Karpas-422 (cell line): ENCODE results near the gene TNRC6B. TPM values are rescaled to one million over a fixed set of nuclear protein-coding genes. Genes with fewer than 3 reads are reported as not detected.

ENCODE experiments used
- DNase-seq: peaks from one replicate; pipeline ENCODE4 v3.0.0-alpha.2; 2015
- H2AFZ ChIP-seq: fragments of 200-600 bp; sonication (generic); 2 replicates; pipeline ENCODE4 v1.6.1; 2014; ENCODE audit warnings: antibody characterized with exemption, low read length, mixed read lengths
- H3K27ac ChIP-seq: fragments of 200-600 bp; sonication (generic); 2 replicates; pipeline ENCODE4 v1.5.1; 2014; ENCODE audit warnings: mild to moderate bottlenecking, low read length, moderate library complexity
- H3K27me3 ChIP-seq: fragments of 200-600 bp; sonication (generic); 2 replicates; pipeline ENCODE4 v1.6.1; 2014; ENCODE audit warnings: low read length, mixed read lengths
- H3K36me3 ChIP-seq: fragments of 200-600 bp; sonication (generic); 2 replicates; pipeline ENCODE4 v1.6.1; 2014; ENCODE audit warnings: low read length, mixed read lengths; ENCODE audit not compliant: insufficient read depth
- H3K4me1 ChIP-seq: fragments of 200-600 bp; sonication (generic); 2 replicates; pipeline ENCODE4 v1.6.1; 2014; ENCODE audit warnings: mild to moderate bottlenecking, low read length, mixed read lengths
- H3K4me2 ChIP-seq: fragments of 200-600 bp; sonication (generic); 2 replicates; pipeline ENCODE4 v1.6.1; 2014; ENCODE audit warnings: low read length, low read depth, mild to moderate bottlenecking; ENCODE audit not compliant: poor library complexity, severe bottlenecking
- H3K4me3 ChIP-seq: fragments of 200-600 bp; sonication (generic); 2 replicates; pipeline ENCODE4 v1.5.1; 2014; ENCODE audit warnings: mild to moderate bottlenecking, antibody characterized with exemption, low read length, mixed read lengths
- H3K79me2 ChIP-seq: fragments of 200-600 bp; sonication (generic); 2 replicates; pipeline ENCODE4 v1.6.1; 2014; ENCODE audit warnings: mild to moderate bottlenecking, low read length, mixed read lengths
- H3K9ac ChIP-seq: fragments of 200-600 bp; sonication (generic); 2 replicates; pipeline ENCODE4 v1.6.0; 2014; ENCODE audit warnings: low read length
- H3K9me2 ChIP-seq: fragments of 200-600 bp; sonication (generic), shearing (Covaris generic); replicated peaks from 2 replicates; pipeline ENCODE4 v1.6.0; 2014; ENCODE audit warnings: mild to moderate bottlenecking, low read length, moderate library complexity; ENCODE audit not compliant: insufficient read depth
- H3K9me3 ChIP-seq: fragments of 300-700, 200-600 bp; sonication (generic); 2 replicates; pipeline ENCODE4 v1.6.1; 2014; ENCODE audit warnings: low read length, mixed read lengths
- H4K20me1 ChIP-seq: fragments of 200-600 bp; sonication (generic); 2 replicates; pipeline ENCODE4 v1.6.1; 2014; ENCODE audit warnings: mild to moderate bottlenecking, antibody characterized with exemption, low read length, low read depth; ENCODE audit not compliant: insufficient read depth
- total RNA-seq: library from RNA; depleted of rRNA; stranded (reverse); fragments of >200 nt; shearing (Covaris generic); gene quantifications from 2 replicates; pipeline ENCODE4 v1.2.3, GENCODE V29; 2014; ENCODE audit warnings: low replicate concordance

TNRC6B gene
- total RNA-seq, 1 experiment from 2014 or later = 32.0 TPM

DNA sequence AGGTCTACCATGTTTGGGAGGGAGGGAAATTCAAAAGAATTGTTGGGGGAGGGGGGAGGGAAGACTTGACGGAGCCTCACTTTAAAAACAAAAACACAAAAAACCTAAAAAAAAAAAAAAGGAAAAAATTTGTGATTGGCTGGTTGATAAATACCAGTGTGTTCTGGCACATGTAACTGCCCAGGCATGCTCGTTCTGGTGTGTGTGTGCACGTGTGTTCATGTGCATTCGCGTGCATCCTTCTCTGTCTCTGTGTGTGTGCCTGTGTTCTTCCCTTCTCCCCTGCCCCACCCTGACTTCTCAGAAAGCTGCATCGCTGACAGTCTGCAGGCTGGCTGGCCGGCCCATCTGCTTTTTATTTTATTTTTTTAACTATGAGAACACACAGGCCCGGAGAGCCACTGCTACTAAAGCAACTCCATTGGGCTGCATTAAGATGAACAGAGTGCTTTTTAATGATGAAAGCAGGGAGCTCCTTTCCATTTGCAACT lies 146.0 kb downstream of the TNRC6B start:
- Histone ChIP-seq H3K79me2 (no peaks in the 10 kb centered on the region; the same call in 1 of the 2 replicates), H4K20me1 (no peaks in the 10 kb centered on the region), H3K9me2 (no peaks in the 10 kb centered on the region), H3K4me3 (no peak overlapping the region), H3K4me2 (no peak overlapping the region), H3K27ac (no peak overlapping the region), H3K9me3 (no peaks in the 10 kb centered on the region), H3K27me3 (no peaks in the 10 kb centered on the region), H3K4me1 (no peaks in the 10 kb centered on the region), H3K36me3 (peaks cover 8% of the 10 kb centered on the region; the same call in 1 of the 2 replicates), H3K9ac (no peak overlapping the region), H2AFZ (no peak overlapping the region)
- no peak for DNase-seq

DNA sequence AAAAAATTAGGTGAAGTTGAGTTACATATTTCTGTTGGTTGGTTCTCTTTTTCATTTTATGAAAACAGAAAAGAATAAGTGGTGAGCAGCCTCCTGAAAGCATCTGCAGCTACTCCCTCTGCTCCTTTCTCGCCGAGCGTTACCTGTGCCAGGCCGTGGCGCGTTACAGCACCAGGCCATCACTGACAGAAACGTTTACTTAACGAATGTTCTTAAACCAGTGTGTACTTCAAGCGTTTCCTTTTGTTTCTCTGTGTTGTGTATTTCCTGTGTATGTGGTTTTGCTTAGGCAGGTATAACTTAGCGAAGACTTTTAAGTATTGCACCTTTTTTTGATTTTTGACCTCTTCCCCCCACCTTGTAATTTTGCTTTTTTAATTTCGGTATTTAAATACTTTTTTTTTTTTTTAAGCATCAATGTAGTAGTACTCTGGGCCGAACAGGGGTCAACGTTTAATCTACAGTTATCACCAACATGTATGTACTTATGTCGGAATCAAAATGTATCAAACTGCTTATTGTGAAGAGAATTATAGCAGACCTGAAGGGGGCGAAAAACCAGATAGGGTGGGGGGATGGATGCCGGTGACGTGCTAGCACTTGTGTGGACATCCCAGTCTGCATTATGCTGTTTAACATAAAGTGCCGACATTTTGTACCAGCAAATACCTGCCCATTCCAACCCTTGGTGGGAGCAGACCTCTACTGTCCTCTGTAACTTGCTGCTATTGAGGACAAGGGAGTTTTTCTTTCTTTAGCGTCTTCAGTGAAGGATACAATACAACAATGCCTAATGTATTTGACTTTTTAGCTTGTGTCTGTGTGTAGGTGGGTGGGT lies 147.0 kb downstream of the TNRC6B start:
- Histone ChIP-seq H2AFZ (no peak overlapping the region), H3K79me2 (no peaks in the 10 kb centered on the region; the same call in 1 of the 2 replicates), H3K27me3 (no peaks in the 10 kb centered on the region), H3K4me2 (no peak overlapping the region), H3K9me3 (no peaks in the 10 kb centered on the region), H3K9ac (no peak overlapping the region), H3K9me2 (no peaks in the 10 kb centered on the region), H3K36me3 (peaks cover 13% of the 10 kb centered on the region; the same call in 1 of the 2 replicates), H3K27ac (no peak overlapping the region), H3K4me3 (no peak overlapping the region), H4K20me1 (no peaks in the 10 kb centered on the region), H3K4me1 (no peaks in the 10 kb centered on the region)
- DNase-seq = no peak

DNA sequence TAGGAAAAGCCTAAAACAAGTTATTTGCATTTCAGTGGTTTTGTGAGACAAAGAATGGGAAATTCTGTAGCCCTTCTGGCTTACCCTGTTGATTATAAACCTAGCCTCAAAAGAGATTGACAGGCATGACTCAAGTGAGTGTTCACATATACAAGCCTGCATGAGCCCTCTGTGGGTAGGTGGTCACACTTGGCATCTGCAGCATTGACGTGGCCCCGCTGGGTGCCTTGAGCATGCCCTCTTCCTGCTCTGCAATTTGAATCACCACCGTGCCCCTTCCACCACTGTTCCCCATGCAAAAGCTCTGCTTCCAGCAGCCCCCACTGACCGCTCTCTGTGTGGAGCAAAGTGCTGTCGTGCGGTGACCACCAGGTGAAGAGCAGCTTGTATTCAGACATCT lies 147.6 kb downstream of the TNRC6B start:
- Histone ChIP-seq H3K36me3 (peaks cover 16% of the 10 kb centered on the region; the same call in 1 of the 2 replicates), H3K4me3 (no peak overlapping the region)

DNA sequence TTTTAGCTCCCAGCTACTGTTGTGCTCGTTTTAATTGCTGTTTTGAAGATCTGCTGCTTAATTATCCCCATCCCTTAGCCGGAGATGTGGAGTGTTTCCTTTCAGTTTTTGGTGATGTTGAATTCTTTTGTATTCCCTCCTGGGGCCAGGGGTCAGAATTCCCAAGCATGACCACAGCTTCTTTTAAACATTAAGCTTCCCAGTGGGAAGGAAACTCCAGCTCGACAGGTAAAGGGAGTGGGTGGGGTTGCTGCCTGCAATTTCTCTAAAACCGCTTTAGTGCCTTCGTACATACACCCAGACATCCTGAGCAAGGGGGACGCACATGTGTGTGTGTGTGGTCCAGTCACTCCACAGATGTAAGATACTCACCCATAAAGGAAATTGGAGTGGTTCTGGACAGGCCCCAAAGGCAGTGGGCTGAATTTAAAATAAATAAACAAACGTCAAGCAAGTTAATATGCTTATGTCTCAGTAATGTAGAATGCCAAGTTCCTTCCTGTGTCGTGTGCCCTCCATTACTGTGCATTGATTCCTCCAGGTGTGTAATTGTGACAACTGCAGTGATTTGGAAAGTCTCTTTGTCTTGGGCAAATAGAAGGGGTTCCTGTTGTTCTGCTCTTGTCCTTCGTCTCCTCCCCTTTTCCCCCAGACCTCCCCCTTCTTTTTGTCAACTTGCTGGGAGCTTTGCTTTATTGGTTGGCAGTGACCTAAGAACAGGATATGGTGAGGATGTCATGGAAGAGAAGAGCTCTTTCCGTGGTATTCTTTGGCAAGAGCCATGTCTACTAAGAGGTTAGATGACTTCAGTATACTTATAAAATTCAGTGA lies 149.4 kb downstream of the TNRC6B start:
- Histone ChIP-seq H4K20me1 (no peaks in the 10 kb centered on the region), H3K4me3 (no peak overlapping the region), H3K79me2 (no peaks in the 10 kb centered on the region; the same call in 1 of the 2 replicates), H3K4me1 (no peaks in the 10 kb centered on the region; the same call in 1 of the 2 replicates), H3K27me3 (no peaks in the 10 kb centered on the region), H3K9me2 (no peaks in the 10 kb centered on the region), H2AFZ (no peak overlapping the region), H3K27ac (no peak overlapping the region), H3K9ac (no peak overlapping the region), H3K4me2 (no peak overlapping the region), H3K36me3 (peaks cover 8% of the 10 kb centered on the region; the same call in 1 of the 2 replicates), H3K9me3 (no peaks in the 10 kb centered on the region)
- no peak for DNase-seq

More for the DNA sequence above, 147.6 kb downstream of the TNRC6B start:
- H3K27me3 ChIP-seq = no peaks in the 10 kb centered on the region
- no peaks in the 10 kb centered on the region for H4K20me1 ChIP-seq
- DNase-seq = no peak
- no peak overlapping the region for H3K27ac ChIP-seq
- H3K4me1 ChIP-seq = no peaks in the 10 kb centered on the region
- H3K79me2 ChIP-seq = no peaks in the 10 kb centered on the region; the same call in 1 of the 2 replicates
- H3K4me2 ChIP-seq = no peak overlapping the region
- no peaks in the 10 kb centered on the region for H3K9me3 ChIP-seq
- H3K9ac ChIP-seq = no peak overlapping the region
- no peaks in the 10 kb centered on the region for H3K9me2 ChIP-seq
- no peak overlapping the region for H2AFZ ChIP-seq

DNA sequence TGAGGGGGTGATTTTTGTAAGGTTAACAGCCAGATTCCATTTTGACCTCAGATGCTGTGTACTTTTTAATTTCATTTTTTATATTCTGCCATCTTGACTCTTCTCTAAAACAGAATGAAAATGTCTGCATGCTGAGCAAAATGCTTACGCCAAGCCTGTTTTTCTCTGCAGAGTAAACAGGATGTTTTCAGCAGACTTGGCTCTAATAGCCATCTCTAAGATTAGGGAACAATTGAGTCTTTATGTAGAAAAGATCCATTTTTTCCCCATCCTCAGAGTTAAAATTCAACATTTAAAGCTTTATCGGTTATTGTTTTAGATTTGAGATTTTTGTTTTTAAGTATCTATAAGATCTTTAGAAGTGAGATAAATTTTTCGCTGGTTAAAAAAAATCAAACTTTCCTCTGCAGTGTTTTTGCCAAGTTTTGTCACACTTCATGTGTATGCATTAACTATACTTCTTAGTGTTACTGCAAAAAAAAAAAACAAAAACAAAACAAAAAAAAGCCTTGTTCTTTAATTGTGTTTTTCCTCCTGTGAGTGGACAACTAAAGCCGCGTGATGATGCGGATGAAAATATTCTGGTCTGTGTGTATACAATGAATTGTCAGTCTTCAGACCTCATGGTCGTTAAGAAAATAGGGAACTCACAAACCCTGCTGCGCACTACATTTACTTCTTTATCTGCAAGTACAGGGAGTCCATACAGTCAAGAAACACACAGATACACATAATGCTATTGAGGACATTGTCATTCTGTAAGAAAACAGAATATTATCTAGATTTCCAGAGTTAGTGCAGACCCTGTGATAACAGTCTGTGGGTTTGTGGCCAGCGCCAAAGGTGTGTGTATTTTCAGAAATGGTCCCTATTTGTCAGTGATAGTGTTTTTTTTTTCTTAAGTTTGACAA lies 151.1 kb downstream of the TNRC6B start:
- Histone ChIP-seq H4K20me1 (no peaks in the 10 kb centered on the region), H3K9ac (no peak overlapping the region), H3K9me3 (no peaks in the 10 kb centered on the region), H3K4me3 (no peak overlapping the region), H3K27ac (no peak overlapping the region), H3K27me3 (no peaks in the 10 kb centered on the region), H2AFZ (no peak overlapping the region), H3K79me2 (no peaks in the 10 kb centered on the region; the same call in 1 of the 2 replicates), H3K36me3 (peaks cover 8% of the 10 kb centered on the region; the same call in 1 of the 2 replicates), H3K4me1 (peaks cover 7% of the 10 kb centered on the region), H3K4me2 (no peak overlapping the region), H3K9me2 (no peaks in the 10 kb centered on the region)
- DNase-seq = no peak

DNA sequence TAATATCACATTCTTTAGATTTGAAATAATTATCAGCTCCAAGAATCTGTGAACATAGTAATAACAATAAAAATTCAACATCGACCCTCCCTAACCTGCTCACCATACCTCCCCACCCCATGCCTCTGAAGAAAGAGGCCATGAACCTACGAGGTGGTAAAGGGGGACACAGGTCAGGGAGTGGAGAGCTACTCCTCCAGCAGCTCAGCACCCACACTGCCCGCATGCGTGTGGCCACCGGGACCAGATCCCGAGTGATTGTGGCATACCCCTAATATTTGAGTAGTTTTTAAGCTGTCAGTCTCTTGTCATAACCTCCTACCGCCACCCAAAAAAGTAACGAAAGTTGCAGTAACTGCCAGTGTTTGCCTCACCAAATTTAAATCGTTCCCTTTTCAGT lies 151.7 kb downstream of the TNRC6B start:
- Histone ChIP-seq H3K4me2 (no peak overlapping the region), H3K79me2 (no peaks in the 10 kb centered on the region; the same call in 1 of the 2 replicates), H3K9me3 (no peaks in the 10 kb centered on the region), H3K36me3 (peaks cover 8% of the 10 kb centered on the region; the same call in 1 of the 2 replicates), H3K4me1 (peaks cover 14% of the 10 kb centered on the region), H3K9me2 (no peaks in the 10 kb centered on the region), H3K4me3 (no peak overlapping the region), H3K9ac (no peak overlapping the region), H2AFZ (no peak overlapping the region), H3K27ac (no peak overlapping the region), H3K27me3 (no peaks in the 10 kb centered on the region), H4K20me1 (no peaks in the 10 kb centered on the region)
- no peak for DNase-seq

DNA sequence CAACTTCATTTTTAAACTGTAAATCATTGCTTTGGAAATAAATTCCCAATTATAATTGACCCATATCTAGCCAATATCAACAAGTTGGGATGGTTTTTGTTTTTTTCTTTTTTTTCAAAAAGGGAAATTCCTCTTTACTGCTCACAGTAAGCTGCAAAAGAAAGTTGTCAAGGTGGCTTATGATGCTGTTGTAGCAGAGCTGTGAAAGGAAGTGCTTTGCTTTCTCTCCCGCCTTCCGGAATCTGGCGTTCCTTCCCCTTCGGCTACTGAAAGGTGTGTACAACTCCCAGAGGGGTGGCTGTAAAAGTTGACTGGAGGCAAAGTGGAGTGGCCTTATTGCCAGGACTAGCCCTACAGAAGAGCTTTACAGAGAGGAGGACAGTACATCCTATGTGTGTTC lies 152.4 kb downstream of the TNRC6B start:
- no peak overlapping the region for H3K27ac ChIP-seq
- H3K9me3 ChIP-seq = no peaks in the 10 kb centered on the region
- no peaks in the 10 kb centered on the region for H4K20me1 ChIP-seq
- DNase-seq = no peak
- H3K4me3 ChIP-seq = no peak overlapping the region
- no peak overlapping the region for H3K4me2 ChIP-seq
- H2AFZ ChIP-seq = no peak overlapping the region
- peaks cover 8% of the 10 kb centered on the region; the same call in 1 of the 2 replicates for H3K36me3 ChIP-seq
- no peaks in the 10 kb centered on the region for H3K9me2 ChIP-seq
- H3K79me2 ChIP-seq = no peaks in the 10 kb centered on the region; the same call in 1 of the 2 replicates
- H3K4me1 ChIP-seq = peaks cover 20% of the 10 kb centered on the region
- H3K27me3 ChIP-seq = no peaks in the 10 kb centered on the region
- no peak overlapping the region for H3K9ac ChIP-seq
